ENCODE data around the gene MSANTD2. TPM values are rescaled to one million over a fixed set of nuclear protein-coding genes. Genes with fewer than 3 reads are reported as not detected.

The MSANTD2 gene
- total RNA-seq, 1 donor from 2014 or later = 8.5 TPM

- H3K4me3 ChIP-seq (ENCODE audit: low read depth, low read length) = peak overlapping the region; percentile 93
- TF ChIP-seq, protein P1, sequence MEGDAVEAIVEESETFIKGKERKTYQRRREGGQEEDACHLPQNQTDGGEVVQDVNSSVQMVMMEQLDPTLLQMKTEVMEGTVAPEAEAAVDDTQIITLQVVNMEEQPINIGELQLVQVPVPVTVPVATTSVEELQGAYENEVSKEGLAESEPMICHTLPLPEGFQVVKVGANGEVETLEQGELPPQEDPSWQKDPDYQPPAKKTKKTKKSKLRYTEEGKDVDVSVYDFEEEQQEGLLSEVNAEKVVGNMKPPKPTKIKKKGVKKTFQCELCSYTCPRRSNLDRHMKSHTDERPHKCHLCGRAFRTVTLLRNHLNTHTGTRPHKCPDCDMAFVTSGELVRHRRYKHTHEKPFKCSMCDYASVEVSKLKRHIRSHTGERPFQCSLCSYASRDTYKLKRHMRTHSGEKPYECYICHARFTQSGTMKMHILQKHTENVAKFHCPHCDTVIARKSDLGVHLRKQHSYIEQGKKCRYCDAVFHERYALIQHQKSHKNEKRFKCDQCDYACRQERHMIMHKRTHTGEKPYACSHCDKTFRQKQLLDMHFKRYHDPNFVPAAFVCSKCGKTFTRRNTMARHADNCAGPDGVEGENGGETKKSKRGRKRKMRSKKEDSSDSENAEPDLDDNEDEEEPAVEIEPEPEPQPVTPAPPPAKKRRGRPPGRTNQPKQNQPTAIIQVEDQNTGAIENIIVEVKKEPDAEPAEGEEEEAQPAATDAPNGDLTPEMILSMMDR (conservative IDR thresholded peaks at IDR 0.05; ENCODE audit: low read depth, low read length) = peak; percentile 52
- DNase-seq (ENCODE audit: low read depth) = no peak
Observed at GRCh38 chr11:124745835-124746620, 54.2 kb downstream of the MSANTD2 start.

DNA sequence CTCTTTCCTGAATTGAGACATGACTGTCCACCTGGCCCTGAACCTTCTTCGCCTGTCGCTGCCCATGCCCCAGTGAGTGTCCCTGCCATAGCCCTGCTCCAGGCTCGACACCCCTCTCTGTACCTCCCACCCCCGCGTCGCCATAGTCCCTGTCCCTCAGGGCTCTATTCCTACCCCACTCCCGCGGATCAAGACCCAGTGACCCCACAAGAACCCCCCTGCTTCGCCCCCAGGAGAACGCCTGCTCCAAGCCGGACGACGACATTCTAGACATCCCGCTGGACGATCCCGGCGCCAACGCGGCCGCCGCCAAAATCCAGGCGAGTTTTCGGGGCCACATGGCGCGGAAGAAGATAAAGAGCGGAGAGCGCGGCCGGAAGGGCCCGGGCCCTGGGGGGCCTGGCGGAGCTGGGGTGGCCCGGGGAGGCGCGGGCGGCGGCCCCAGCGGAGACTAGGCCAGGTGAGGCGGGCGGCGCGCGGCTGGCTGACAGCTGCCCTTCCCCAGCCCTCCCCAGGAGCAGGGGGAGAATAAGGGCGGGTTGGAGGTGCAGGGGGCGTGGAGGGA lies 54.9 kb downstream of the MSANTD2 start:
- TF ChIP-seq, protein P1 (conservative IDR thresholded peaks at IDR 0.05; ENCODE audit: low read depth, low read length) = no peak
- no peak for DNase-seq (ENCODE audit: low read depth)
- H3K4me3 ChIP-seq (ENCODE audit: low read depth, low read length) = peak overlapping the region; percentile 93

GRCh38 chr11:124743050-124743449 lies 57.2 kb downstream of the MSANTD2 start:
- H3K4me3 ChIP-seq (ENCODE audit: low read depth, low read length) = no peak overlapping the region
- TF ChIP-seq, protein P1 (conservative IDR thresholded peaks at IDR 0.05; ENCODE audit: low read depth, low read length) = no peak
- DNase-seq (ENCODE audit: low read depth) = no peak

- no peak for DNase-seq (ENCODE audit: low read depth)
- TF ChIP-seq, protein P1 (conservative IDR thresholded peaks at IDR 0.05; ENCODE audit: low read depth, low read length) = no peak
- no peak overlapping the region for H3K4me3 ChIP-seq (ENCODE audit: low read depth, low read length)
Observed at GRCh38 chr11:124742555-124742954, 57.7 kb downstream of the MSANTD2 start.

DNA sequence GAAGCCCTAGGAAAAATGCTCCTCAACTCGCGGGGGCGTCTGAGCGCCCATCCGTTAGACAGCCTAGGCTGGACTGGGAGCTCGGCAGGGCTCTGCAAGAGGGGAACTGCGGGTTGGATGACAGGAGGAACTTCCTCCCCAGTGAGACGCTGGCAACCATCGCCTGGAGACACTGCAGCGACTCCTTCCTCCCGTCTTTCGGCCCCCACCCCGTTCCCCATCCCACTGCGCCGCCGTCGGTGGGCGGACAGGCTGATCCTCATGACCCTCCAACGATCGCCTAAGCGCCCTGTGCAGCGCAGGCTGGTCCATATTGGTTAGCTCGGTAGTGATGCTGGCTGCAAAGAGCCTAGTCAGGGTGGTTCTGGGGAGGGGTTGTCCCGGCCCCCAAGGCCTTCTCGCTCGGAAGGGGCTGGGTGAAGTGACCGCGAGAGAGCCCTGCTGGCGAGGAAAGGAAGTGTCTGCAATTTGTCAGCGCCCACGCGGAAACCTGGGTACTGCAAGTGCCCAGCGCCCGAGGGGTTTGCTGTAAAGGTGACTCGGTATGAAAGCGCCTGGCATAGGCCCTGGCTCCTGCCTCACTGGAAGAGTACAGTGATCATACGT lies 59.8 kb downstream of the MSANTD2 start:
- DNase-seq (ENCODE audit: low read depth) = no peak
- H3K4me3 ChIP-seq (ENCODE audit: low read depth, low read length) = peak overlapping the region; percentile 57

GRCh38 chr11:124739479-124740276 lies 60.5 kb downstream of the MSANTD2 start, which contains the start of gene NRGN:
NRGN (plus strand) TSS chr11:124739942; CDS start chr11:124740085, 143 bp downstream.
- peak within 1 kb of the TSS; percentile 57 for H3K4me3 ChIP-seq (ENCODE audit: low read depth, low read length)
- no peak for DNase-seq (ENCODE audit: low read depth)
- TF ChIP-seq, protein P1 (conservative IDR thresholded peaks at IDR 0.05; ENCODE audit: low read depth, low read length) = no peak

More for the DNA sequence above, 59.8 kb downstream of the MSANTD2 start:
- TF ChIP-seq, protein P1 (conservative IDR thresholded peaks at IDR 0.05; ENCODE audit: low read depth, low read length) = peak; percentile 44
